HG03378 (cell line): ENCODE data around the gene MR1.

Source experiments
- ATAC-seq: cut with Tn5 transposase; IDR thresholded peaks from one replicate; pipeline ENCODE4 v1.9.1; 2021; ENCODE audit warnings: mild to moderate bottlenecking, moderate library complexity; ENCODE audit not compliant: unreplicated experiment

The MR1 gene

GRCh38 chr1:181033799-181034451 is at the start of gene MR1:
Gene MR1 (plus strand): TSS chr1:181033983. CDS start chr1:181034008, 25 bp downstream.
- ATAC-seq: peak; percentile 93

- ATAC-seq: no peak
These were observed 45.5 kb upstream of the MR1 start for GRCh38 chr1:180988253-180988752.

GRCh38 chr1:180994262-180994661 is 39.5 kb upstream of the MR1 start:
- no peak for ATAC-seq

- ATAC-seq: no peak
These were observed 35.8 kb upstream of the MR1 start for GRCh38 chr1:180997843-180998504.

GRCh38 chr1:181001091-181001780 is 32.5 kb upstream of the MR1 start:
- no peak for ATAC-seq

GRCh38 chr1:181002582-181003172 is 31.1 kb upstream of the MR1 start:
- ATAC-seq: no peak

GRCh38 chr1:181010789-181011188 is 23.0 kb upstream of the MR1 start:
- no peak for ATAC-seq

- no peak for ATAC-seq
These were observed 22.2 kb upstream of the MR1 start for GRCh38 chr1:181011301-181012202.

- ATAC-seq: no peak
These were observed 21.5 kb upstream of the MR1 start for GRCh38 chr1:181012203-181012745.

- no peak for ATAC-seq
These were observed 20.6 kb upstream of the MR1 start for GRCh38 chr1:181013144-181013543.

GRCh38 chr1:181014477-181015250 is 19.1 kb upstream of the MR1 start:
- ATAC-seq: no peak

GRCh38 chr1:181015251-181015615 is 18.6 kb upstream of the MR1 start:
- ATAC-seq: no peak

GRCh38 chr1:181016563-181016962 is 17.2 kb upstream of the MR1 start:
- no peak for ATAC-seq

- no peak for ATAC-seq
These were observed 14.7 kb upstream of the MR1 start for GRCh38 chr1:181018901-181019681.

- ATAC-seq: no peak
These were observed 12.6 kb upstream of the MR1 start for GRCh38 chr1:181021159-181021558.

- ATAC-seq: peak; percentile 36
These were observed 11.9 kb upstream of the MR1 start for GRCh38 chr1:181021811-181022434.

GRCh38 chr1:181023265-181024057 is 10.3 kb upstream of the MR1 start:
- peak; percentile 7 for ATAC-seq
